GM23248 (cell line): ENCODE measurements around the gene TTLL13. TPM values are rescaled to one million over a fixed set of nuclear protein-coding genes. Genes with fewer than 3 reads are reported as not detected.

ENCODE experiments used
- DNase-seq: peaks from one replicate; pipeline ENCODE4 v3.0.0-alpha.2; 2015
- H2AFZ ChIP-seq: fragments of 200-600 bp; sonication (generic); 2 replicates; pipeline ENCODE4 v1.6.1; 2016; ENCODE audit warnings: antibody characterized with exemption
- H3F3A ChIP-seq: fragments of 200-600 bp; sonication (generic); 2 replicates; pipeline ENCODE4 v1.6.1; 2016; ENCODE audit warnings: mild to moderate bottlenecking, antibody characterized with exemption, mixed run types; ENCODE audit not compliant: insufficient read depth
- H3K27ac ChIP-seq: fragments of 200-600 bp; sonication (generic); 2 replicates; pipeline ENCODE4 v1.5.1; 2016; ENCODE audit warnings: mild to moderate bottlenecking
- H3K27me3 ChIP-seq: fragments of 200-600 bp; sonication (generic); replicated peaks from 2 replicates; pipeline ENCODE4 v1.6.1; 2016; ENCODE audit warnings: mild to moderate bottlenecking; ENCODE audit not compliant: insufficient read depth
- H3K36me3 ChIP-seq: fragments of 200-600 bp; sonication (generic); 2 replicates; pipeline ENCODE4 v1.6.1; 2016; ENCODE audit warnings: low read depth, mild to moderate bottlenecking
- H3K4me1 ChIP-seq: fragments of 200-600 bp; sonication (generic); 2 replicates; pipeline ENCODE4 v1.6.1; 2016; ENCODE audit warnings: mild to moderate bottlenecking; ENCODE audit not compliant: insufficient read depth
- H3K4me2 ChIP-seq: fragments of 200-600 bp; sonication (generic); one replicate; pipeline ENCODE4 v1.6.1; 2016; ENCODE audit warnings: mild to moderate bottlenecking; ENCODE audit not compliant: unreplicated experiment
- H3K4me3 ChIP-seq: fragments of 200-600 bp; sonication (generic); 2 replicates; pipeline ENCODE4 v1.5.1; 2016; ENCODE audit warnings: mild to moderate bottlenecking
- H3K79me2 ChIP-seq: fragments of 200-600 bp; sonication (generic); 2 replicates; pipeline ENCODE4 v1.6.1; 2016; ENCODE audit warnings: mild to moderate bottlenecking; ENCODE audit not compliant: insufficient read depth
- H3K9ac ChIP-seq: fragments of 200-600 bp; sonication (generic); 2 replicates; pipeline ENCODE4 v1.6.1; 2016; ENCODE audit warnings: mild to moderate bottlenecking
- H3K9me2 ChIP-seq: fragments of 200-600 bp; sonication (generic); 2 replicates; pipeline ENCODE4 v1.6.1; 2016; ENCODE audit warnings: mixed run types, mild to moderate bottlenecking, moderate library complexity; ENCODE audit not compliant: insufficient read depth
- H3K9me3 ChIP-seq: fragments of 200-600 bp; sonication (generic); one replicate; pipeline ENCODE4 v1.6.1; 2017; ENCODE audit warnings: low read depth
- H4K20me1 ChIP-seq: fragments of 200-600 bp; sonication (generic); 2 replicates; pipeline ENCODE4 v1.6.0; 2016; ENCODE audit not compliant: insufficient read depth
- EZH2 ChIP-seq: fragments of 200-600 bp; sonication (generic); IDR thresholded peaks from 2 replicates; pipeline ENCODE4 v1.6.1; 2018; ENCODE audit warnings: antibody characterized with exemption, mild to moderate bottlenecking; ENCODE audit not compliant: insufficient read depth, poor library complexity, severe bottlenecking
- EZH2phosphoT487 ChIP-seq: fragments of 200-600 bp; sonication (generic); IDR thresholded peaks from 2 replicates; pipeline ENCODE4 v1.6.1; 2018; ENCODE audit warnings: antibody characterized with exemption, moderate library complexity, mild to moderate bottlenecking, low read depth; ENCODE audit not compliant: insufficient read depth
- WGBS, 2 experiments: methylation state at CpG; one replicate each; pipeline ENCODE4 v1.1.6; 2015 to 2017; ENCODE audit warnings: low lambda C conversion rate in 2 of 2, low coverage in 1 of 2; ENCODE audit errors: missing lambda C conversion rate in 2 of 2; 5-methylcytosine and 5-hydroxymethylcytosine counted together
- in situ Hi-C: fragments of 300-500 bp; cut with MboI; formaldehyde crosslinking; loops from 2 replicates; pipeline ENCODE4 v1.15.0; 2020
- polyA plus RNA-seq: library from polyadenylated mRNA; unstranded; fragments of >200 nt; fragmentation: Nextera tagmentation; extraction: Ambion mirVana; gene quantifications from 2 replicates; pipeline ENCODE4 v1.2.1, GENCODE V29; 2016
- total RNA-seq: library from RNA; depleted of rRNA; stranded (reverse); fragments of >200 nt; shearing (Covaris generic); gene quantifications from 2 replicates; pipeline ENCODE4 v1.2.3, GENCODE V29; 2014

Gene TTLL13
- total and polyA plus RNA-seq, 2 experiments from 2014 or later: not detected

DNA sequence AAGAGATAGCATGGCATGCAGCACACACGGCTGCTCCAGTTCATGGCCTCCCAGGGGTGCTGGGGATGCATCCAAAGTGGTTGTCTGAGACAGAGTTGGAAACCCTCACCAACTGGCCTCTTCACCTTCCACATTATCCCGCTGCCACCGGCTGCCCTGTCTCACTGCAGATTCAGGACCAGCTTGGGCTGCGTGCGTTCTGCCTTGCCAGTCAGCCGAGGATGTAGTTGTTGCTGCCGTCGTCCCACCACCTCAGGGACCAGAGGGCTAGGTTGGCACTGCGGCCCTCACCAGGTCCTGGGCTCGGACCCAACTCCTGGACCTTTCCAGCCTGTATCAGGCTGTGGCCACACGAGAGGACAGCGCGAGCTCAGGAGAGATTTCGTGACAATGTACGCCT is 20.4 kb upstream of the TTLL13 start:
- Histone ChIP-seq H3K4me3 (no peak overlapping the region), H3K36me3 (no peaks in the 10 kb centered on the region), H3K9me2 (no peaks in the 10 kb centered on the region), H3K4me1 (0 out of 2 replicates have a peak, but pooled peaks cover 8% of the 10 kb centered on the region), H3F3A (no peaks in the 10 kb centered on the region), H3K9me3 (no peaks in the 10 kb centered on the region), H4K20me1 (no peaks in the 10 kb centered on the region), H3K27me3 (no peaks in the 10 kb centered on the region), H3K79me2 (peaks cover 22% of the 10 kb centered on the region), H2AFZ (no peak overlapping the region), H3K27ac (no peak overlapping the region), H3K9ac (no peak overlapping the region), H3K4me2 (no peak overlapping the region)
- DNase-seq: no peak
- 86 to 87% methylated on average over 15 of the region's 15 CpGs for WGBS, 2 experiments
- in situ Hi-C loops: no loop called here
- TF ChIP-seq EZH2: no peak
- TF ChIP-seq EZH2phosphoT487: no peak

DNA sequence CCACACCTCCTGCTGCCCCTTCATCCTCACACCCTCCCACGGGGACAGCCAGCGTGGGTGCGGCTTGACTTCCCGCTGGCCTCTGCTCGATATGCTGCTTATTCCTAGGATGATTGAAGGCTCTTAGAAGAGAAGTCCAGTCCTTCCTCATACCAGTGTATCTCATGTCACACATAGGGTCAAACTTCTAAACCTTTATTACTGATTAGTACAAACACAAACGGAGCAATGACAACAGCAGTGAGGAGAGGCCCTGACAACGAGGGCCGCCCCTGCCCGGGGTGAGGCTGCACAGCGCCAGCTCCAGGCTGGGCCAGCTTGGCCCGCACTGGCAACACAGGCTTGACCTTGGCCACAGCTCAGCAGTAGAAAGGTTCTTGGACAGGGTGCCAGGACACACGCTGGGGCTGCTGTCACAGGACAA is 19.3 kb upstream of the TTLL13 start:
- Histone ChIP-seq H3F3A (no peaks in the 10 kb centered on the region), H3K9ac (no peak overlapping the region), H3K4me1 (0 out of 2 replicates have a peak, but pooled peaks cover 8% of the 10 kb centered on the region), H3K9me2 (no peaks in the 10 kb centered on the region), H4K20me1 (no peaks in the 10 kb centered on the region), H3K27me3 (no peaks in the 10 kb centered on the region), H3K27ac (no peak overlapping the region), H2AFZ (no peak overlapping the region), H3K9me3 (no peaks in the 10 kb centered on the region), H3K4me3 (no peak overlapping the region), H3K4me2 (no peak overlapping the region), H3K79me2 (peaks cover 22% of the 10 kb centered on the region), H3K36me3 (no peaks in the 10 kb centered on the region)
- WGBS, 2 experiments: 83% methylated on average over 12 of the region's 12 CpGs
- in situ Hi-C loops: no loop called here
- no peak for DNase-seq
- TF ChIP-seq EZH2phosphoT487: no peak
- TF ChIP-seq EZH2: no peak

DNA sequence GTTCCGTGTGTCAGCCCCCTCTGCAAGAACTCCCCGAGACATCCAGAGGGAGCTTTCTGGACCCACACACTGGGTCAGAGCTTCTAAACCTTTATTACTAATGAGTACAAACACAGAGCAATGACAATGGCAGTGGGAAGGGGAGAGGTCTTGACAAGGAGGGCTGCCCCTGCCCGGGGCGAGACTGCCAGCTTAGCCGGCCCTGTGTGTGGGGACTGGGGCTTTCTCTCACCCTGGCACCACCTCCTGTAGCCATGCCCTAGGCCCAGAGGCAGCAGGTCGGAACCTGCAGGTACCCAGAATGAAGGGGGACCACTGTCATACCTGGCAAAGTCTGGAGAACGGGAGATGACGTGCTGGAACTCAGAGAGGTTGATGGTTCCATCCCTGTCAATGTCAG is 18.7 kb upstream of the TTLL13 start:
- Histone ChIP-seq H4K20me1 (no peaks in the 10 kb centered on the region), H3K4me2 (no peak overlapping the region), H3F3A (no peaks in the 10 kb centered on the region), H3K27ac (no peak overlapping the region), H3K9me3 (no peaks in the 10 kb centered on the region), H3K9me2 (no peaks in the 10 kb centered on the region), H2AFZ (no peak overlapping the region), H3K36me3 (no peaks in the 10 kb centered on the region), H3K27me3 (no peaks in the 10 kb centered on the region), H3K79me2 (peaks cover 22% of the 10 kb centered on the region), H3K4me1 (0 out of 2 replicates have a peak, but pooled peaks cover 8% of the 10 kb centered on the region), H3K9ac (no peak overlapping the region), H3K4me3 (no peak overlapping the region)
- TF ChIP-seq EZH2phosphoT487 (no peak), EZH2 (no peak)
- no peak for DNase-seq
- in situ Hi-C loops: no loop called here
- 95 to 97% methylated on average over 6 to 8 of the region's 8 CpGs for WGBS, 2 experiments

- H3K4me2 ChIP-seq: no peak overlapping the region
- 81 to 84% methylated on average over 24 to 27 of the region's 27 CpGs for WGBS, 2 experiments
Measured at GRCh38 chr15:90231028-90232017, 18.0 kb upstream of the TTLL13 start.

More at GRCh38 chr15:90231028-90232017, 18.0 kb upstream of the TTLL13 start:
- in situ Hi-C loops: no loop called here
- H3K27ac ChIP-seq: no peak overlapping the region
- no peaks in the 10 kb centered on the region for H4K20me1 ChIP-seq
- DNase-seq: no peak
- H3K4me3 ChIP-seq: no peak overlapping the region
- H3K36me3 ChIP-seq: no peaks in the 10 kb centered on the region
- peaks cover 22% of the 10 kb centered on the region for H3K79me2 ChIP-seq
- H3K4me1 ChIP-seq: 0 out of 2 replicates have a peak, but pooled peaks cover 8% of the 10 kb centered on the region
- H3K9ac ChIP-seq: no peak overlapping the region
- H3K27me3 ChIP-seq: no peaks in the 10 kb centered on the region
- TF ChIP-seq EZH2phosphoT487 (no peak), EZH2 (no peak)
- no peak overlapping the region for H2AFZ ChIP-seq
- H3F3A ChIP-seq: no peaks in the 10 kb centered on the region
- H3K9me3 ChIP-seq: no peaks in the 10 kb centered on the region
- no peaks in the 10 kb centered on the region for H3K9me2 ChIP-seq
